H1 (cell line): ENCODE data around the gene TAAR8. TPM values are rescaled to one million over a fixed set of nuclear protein-coding genes. Genes with fewer than 3 reads are reported as not detected.

Experiments used
- CTCF ChIA-PET: fragments of 300-600 bp; sonication (Branson Sonifier 250); formaldehyde crosslinking; loops from one replicate; lab custom pipeline; 2021; ENCODE audit not compliant: partially characterized antibody; lab: Charles Lee
- POLR2A ChIA-PET: fragments of 300-600 bp; sonication (Branson Sonifier 250); formaldehyde crosslinking; loops from one replicate; lab custom pipeline; 2021; ENCODE audit warnings: inconsistent platforms; ENCODE audit not compliant: partially characterized antibody; lab: Charles Lee
- DNase-seq, 2 experiments: peaks; one replicate each; pipeline versions ENCODE4 v3.0.0 to v3.0.0-alpha.2; 2010 to 2022; ENCODE audit warnings: low spot score in 2 of 2, low read depth in 1 of 2, mixed read lengths in 1 of 2
- FAIRE-seq: peaks from 2 replicates; lab custom pipeline; 2011; peaks lifted over from hg19 to GRCh38; lab: Jason Lieb, UNC
- H2AFZ ChIP-seq: 2 replicates; pipeline ENCODE4 v1.8.1; 2012; ENCODE audit warnings: low read length, inconsistent platforms
- H2AK5ac ChIP-seq: 2 replicates; pipeline ENCODE4 v1.6.1; 2013; ENCODE audit warnings: low read depth, low read length
- H2BK120ac ChIP-seq: replicated peaks from 2 replicates; pipeline ENCODE3; 2013; ENCODE audit warnings: low read depth, low read length, inconsistent platforms
- H2BK12ac ChIP-seq: 2 replicates; pipeline ENCODE4 v1.6.1; 2013; ENCODE audit warnings: low read depth, low read length
- H2BK15ac ChIP-seq: 2 replicates; pipeline ENCODE4 v1.6.1; 2013; ENCODE audit warnings: low read length
- H2BK20ac ChIP-seq: 2 replicates; pipeline ENCODE4 v1.6.1; 2013; ENCODE audit warnings: low read length
- H2BK5ac ChIP-seq: 2 replicates; pipeline ENCODE4 v1.6.1; 2013; ENCODE audit warnings: low read depth, low read length
- H3K14ac ChIP-seq: 2 replicates; pipeline ENCODE4 v1.6.1; 2013; ENCODE audit warnings: inconsistent platforms; ENCODE audit not compliant: insufficient read length
- H3K18ac ChIP-seq: 2 replicates; pipeline ENCODE4 v1.6.1; 2013; ENCODE audit warnings: low read length; ENCODE audit errors: extremely low read depth
- H3K23ac ChIP-seq: 2 replicates; pipeline ENCODE4 v1.6.1; 2013; ENCODE audit warnings: inconsistent platforms; ENCODE audit not compliant: insufficient read length
- H3K23me2 ChIP-seq: 2 replicates; pipeline ENCODE4 v1.6.1; 2013; ENCODE audit warnings: low read depth, low read length
- H3K27ac ChIP-seq: 2 replicates; pipeline ENCODE4 v1.6.1; 2011; ENCODE audit warnings: low read depth, low read length, inconsistent platforms
- H3K27me3 ChIP-seq, 4 experiments: replicated peaks in 1 of 4; 1 replicate in 1 of 4; 2 replicates in 3 of 4; pipeline versions ENCODE4 v1.6.1 to v1.8.1; 2011 to 2013; ENCODE audit warnings: low read length in 3 of 4, mild to moderate bottlenecking in 3 of 4, inconsistent platforms in 2 of 4, mixed read lengths in 2 of 4, moderate library complexity in 1 of 4; ENCODE audit not compliant: control insufficient read depth in 3 of 4, insufficient read depth in 3 of 4; ENCODE audit errors: extremely low read depth in 1 of 4
- H3K36me3 ChIP-seq, 4 experiments: 2 replicates each; pipeline versions ENCODE4 v1.6.1 to v1.8.1; 2011 to 2013; ENCODE audit warnings: mild to moderate bottlenecking in 4 of 4, low read length in 3 of 4, moderate library complexity in 2 of 4, control low read depth in 1 of 4, inconsistent platforms in 1 of 4; ENCODE audit not compliant: insufficient read depth in 4 of 4, control insufficient read depth in 2 of 4
- H3K4ac ChIP-seq: replicated peaks from 2 replicates; pipeline ENCODE3; 2013; ENCODE audit warnings: low read length, low read depth, mixed read lengths, inconsistent platforms; ENCODE audit not compliant: insufficient read length
- H3K4me1 ChIP-seq, 4 experiments: replicated peaks in 1 of 4; 1 replicate in 1 of 4; 2 replicates in 3 of 4; pipeline versions ENCODE4 v1.6.1 to v1.8.1; 2011 to 2013; ENCODE audit warnings: low read length in 3 of 4, inconsistent platforms in 2 of 4, mixed read lengths in 1 of 4; ENCODE audit not compliant: insufficient read depth in 4 of 4, control insufficient read depth in 3 of 4
- H3K4me2 ChIP-seq, 2 experiments: 2 replicates each; pipeline versions ENCODE4 v1.6.1 to v1.8.1; 2011 to 2013; ENCODE audit warnings: low read depth in 2 of 2, low read length in 2 of 2, control low read depth in 1 of 2, inconsistent platforms in 1 of 2, mild to moderate bottlenecking in 1 of 2; ENCODE audit not compliant: insufficient read depth in 1 of 2
- H3K4me3 ChIP-seq, 4 experiments: fragments of 200-600, 300-600 bp in 1 of 4; sonication (generic), shearing (Covaris generic), sonication (Bioruptor Twin) in 1 of 4; 2 replicates each; pipeline versions ENCODE4 v1.5.1 to v1.8.1; 2011 to 2016; ENCODE audit warnings: low read length in 4 of 4, low read depth in 3 of 4, control low read depth in 2 of 4, inconsistent platforms in 2 of 4, mild to moderate bottlenecking in 2 of 4, mixed read lengths in 1 of 4, moderate library complexity in 1 of 4; ENCODE audit not compliant: insufficient read depth in 2 of 4; ENCODE audit errors: extremely low read depth in 1 of 4
- H3K56ac ChIP-seq: replicated peaks from 2 replicates; pipeline ENCODE3; 2013; ENCODE audit warnings: low read depth, mild to moderate bottlenecking, mixed read lengths, low read length, inconsistent platforms; ENCODE audit not compliant: insufficient read length
- H3K79me1 ChIP-seq: 2 replicates; pipeline ENCODE4 v1.6.1; 2013; ENCODE audit warnings: low read depth, low read length, control low read depth
- H3K79me2 ChIP-seq, 2 experiments: 2 replicates each; pipeline versions ENCODE4 v1.6.1 to v1.8.1; 2012 to 2013; ENCODE audit warnings: low read length in 2 of 2, mild to moderate bottlenecking in 2 of 2, inconsistent platforms in 1 of 2; ENCODE audit not compliant: insufficient read depth in 2 of 2, control insufficient read depth in 1 of 2
- H3K9ac ChIP-seq, 4 experiments: replicated peaks in 1 of 4; 1 replicate in 1 of 4; 2 replicates in 3 of 4; pipeline versions ENCODE4 v1.6.1 to v1.8.1; 2011 to 2013; ENCODE audit warnings: low read depth in 3 of 4, low read length in 3 of 4, control low read depth in 2 of 4, mild to moderate bottlenecking in 2 of 4, moderate library complexity in 2 of 4, inconsistent platforms in 1 of 4; ENCODE audit errors: extremely low read depth in 1 of 4
- H3K9me3 ChIP-seq, 2 experiments: 2 replicates each; pipeline versions ENCODE4 v1.6.1 to v1.8.1; 2012 to 2013; ENCODE audit warnings: mild to moderate bottlenecking in 2 of 2, moderate library complexity in 2 of 2, control low read depth in 1 of 2, inconsistent platforms in 1 of 2, low read depth in 1 of 2, low read length in 1 of 2, mixed read lengths in 1 of 2; ENCODE audit not compliant: insufficient read depth in 2 of 2
- H4K20me1 ChIP-seq, 2 experiments: replicated peaks in 1 of 2; 2 replicates each; pipeline versions ENCODE3 to v1.8.1; 2011 to 2013; ENCODE audit warnings: inconsistent platforms in 2 of 2, low read length in 2 of 2, mild to moderate bottlenecking in 1 of 2; ENCODE audit not compliant: insufficient read depth in 2 of 2, control insufficient read depth in 1 of 2
- H4K5ac ChIP-seq: 2 replicates; pipeline ENCODE4 v1.6.1; 2013; ENCODE audit warnings: low read length, low read depth, mixed read lengths, inconsistent platforms; ENCODE audit not compliant: insufficient read length
- H4K8ac ChIP-seq: 2 replicates; pipeline ENCODE4 v1.8.0; 2013; ENCODE audit warnings: mild to moderate bottlenecking, moderate library complexity, low read length, inconsistent platforms; ENCODE audit not compliant: insufficient read depth; ENCODE audit errors: extremely low read depth
- H4K91ac ChIP-seq: replicated peaks from 2 replicates; pipeline ENCODE3; 2013; ENCODE audit warnings: low read length, mixed read lengths, inconsistent platforms; ENCODE audit not compliant: insufficient read length
- BRCA1 ChIP-seq: IDR thresholded peaks from 2 replicates; pipeline ENCODE4 v1.6.1; 2012; ENCODE audit warnings: low read depth, low read length, improper control_type of control experiment
- CBX5 ChIP-seq: fragments of 300-800, 300-1000 bp; sonication (generic); IDR thresholded peaks from 2 replicates; pipeline ENCODE4 v1.7.1; 2016; ENCODE audit warnings: antibody characterized with exemption, low read length, low read depth
- EZH2 ChIP-seq: fragments of 200-600 bp; sonication (generic); IDR thresholded peaks from 2 replicates; pipeline ENCODE4 v1.7.1; 2012; ENCODE audit warnings: low read depth, mild to moderate bottlenecking, moderate library complexity, low read length, inconsistent platforms; ENCODE audit not compliant: severe bottlenecking
- GTF2F1 ChIP-seq: IDR thresholded peaks from 2 replicates; pipeline ENCODE4 v1.6.1; 2012; ENCODE audit warnings: low read depth, low read length, improper control_type of control experiment, borderline replicate concordance
- HDAC2 ChIP-seq, 2 experiments: fragments of 300-600 bp in 1 of 2; sonication (generic) in 1 of 2; IDR thresholded peaks; 2 replicates each; pipeline ENCODE4 v1.6.1; 2011 to 2012; ENCODE audit warnings: low read depth in 2 of 2, low read length in 2 of 2, mild to moderate bottlenecking in 2 of 2, moderate library complexity in 2 of 2, borderline replicate concordance in 1 of 2, inconsistent platforms in 1 of 2
- RBBP5 ChIP-seq: IDR thresholded peaks from 2 replicates; pipeline ENCODE4 v1.7.1; 2012; ENCODE audit warnings: low read depth, mild to moderate bottlenecking, inconsistent platforms, low read length, moderate library complexity, borderline replicate concordance
- RNF2 ChIP-seq: fragments of 200-900, 300-1000 bp; sonication (generic); IDR thresholded peaks from 2 replicates; pipeline ENCODE4 v1.7.1; 2016; ENCODE audit warnings: borderline replicate concordance, low read depth, mild to moderate bottlenecking, antibody characterized with exemption, low read length; ENCODE audit not compliant: poor library complexity, severe bottlenecking; ENCODE audit errors: missing control alignments
- SRF ChIP-seq: IDR thresholded peaks from 2 replicates; pipeline ENCODE4 v1.6.1; 2011; ENCODE audit warnings: mild to moderate bottlenecking, low read depth, low read length, moderate library complexity
- TEAD4 ChIP-seq: IDR thresholded peaks from 2 replicates; pipeline ENCODE4 v1.6.1; 2012; ENCODE audit warnings: low read depth, low read length, inconsistent platforms, mixed read lengths
- WGBS, 2 experiments: shearing (Covaris generic) in 1 of 2; methylation state at CpG; one replicate each; pipeline versions ENCODE4 v1.1.6 to v1.1.7; 2013 to 2015; ENCODE audit warnings: low lambda C conversion rate in 2 of 2, mixed read lengths in 2 of 2, inconsistent platforms in 1 of 2, low coverage in 1 of 2, missing lambda C conversion rate in 1 of 2; ENCODE audit not compliant: insufficient replicate concordance in 2 of 2, insufficient coverage in 1 of 2, insufficient read length in 1 of 2; ENCODE audit errors: extremely low coverage in 1 of 2, missing lambda C conversion rate in 1 of 2; 5-methylcytosine and 5-hydroxymethylcytosine counted together
- polyA plus RNA-seq, 7 experiments: library from polyadenylated mRNA; depleted of rRNA in 3 of 7; stranded (reverse) in 5 of 7; unstranded in 2 of 7; fragments of >200 nt in 5 of 7; fragments of 200-250 nt in 2 of 7; gene quantifications; 1 replicate in 5 of 7; 2 replicates in 1 of 7; 4 replicates in 1 of 7; pipeline versions ENCODE4 v1.2.1 to v1.2.3, GENCODE V29; 2011 to 2013; ENCODE audit warnings: missing spikeins in 2 of 7, mixed read lengths in 2 of 7
- total RNA-seq: library from RNA; stranded (reverse); fragmentation: NEBNext Ultra II Directional; extraction: Animal tissue kit (Norgen Biotek cat#: 25700); gene quantifications from 2 replicates; pipeline ENCODE4 v1.2.1, GENCODE V29; 2021

The TAAR8 gene
- total and polyA plus RNA-seq, 2 of the 8 experiments (the other 6 are each of a cell fraction or from before 2014, with no cell fraction given): not detected

- Histone ChIP-seq H3K36me3 (no peaks in the 10 kb centered on the region), H2BK120ac (no peak overlapping the region), H3K56ac (no peak overlapping the region), H4K91ac (no peak overlapping the region), H2BK20ac (no peak overlapping the region), H3K14ac (no peak overlapping the region), H3K9me3 (no peaks in the 10 kb centered on the region), H4K8ac (no peak overlapping the region), H2BK15ac (no peak overlapping the region), H3K23ac (no peak overlapping the region), H4K20me1 (no peaks in the 10 kb centered on the region), H3K79me2 (no peaks in the 10 kb centered on the region), H3K79me1 (no peaks in the 10 kb centered on the region), H3K27ac (no peak overlapping the region), H3K27me3 (no peaks in the 10 kb centered on the region), H3K9ac (no peak overlapping the region; a peak in 1 of 7 replicates), H2AFZ (no peak overlapping the region), H4K5ac (no peak overlapping the region), H3K4ac (no peak overlapping the region), H2BK5ac (no peak overlapping the region), H2AK5ac (no peak overlapping the region), H2BK12ac (no peak overlapping the region), H3K4me2 (no peak overlapping the region), H3K4me3 (no peak overlapping the region), H3K23me2 (no peaks in the 10 kb centered on the region), H3K4me1 (peaks cover 2 to 7% (median 5%) of the 10 kb centered on the region in 4 experiments; a peak in 5 of 7 replicates), H3K18ac (no peak overlapping the region)
- POLR2A ChIA-PET: no interaction called here
- DNase-seq (no peak), FAIRE-seq (peak; percentile 71)
- CTCF ChIA-PET: interaction anchor here (1.2 kb wide), 1 partner anchor 144 kb away, joined by 3 read pairs; no protein-coding TSS in a partner anchor
- 86% methylated on average over 4 of the region's 4 CpGs; no CpG with 5 or more reads in 1 of the 2 experiments for WGBS, 2 experiments
- TF ChIP-seq SRF: no peak
- TF ChIP-seq RNF2: no peak
- TF ChIP-seq EZH2: no peak
- 0 out of 2 replicates have a peak, but pooled peaks have one; percentile 36 for TF ChIP-seq TEAD4
- TF ChIP-seq HDAC2 (IDR thresholded peaks at IDR 0.05; ENCODE audit: borderline replicate concordance in 1 of 2, low read depth in 2 of 2, low read length in 2 of 2): 0 out of 4 replicates have a peak, but pooled peaks of 1 of the 2 experiments have one; percentile 29
- no peak for TF ChIP-seq BRCA1
- TF ChIP-seq CBX5: no peak
- TF ChIP-seq GTF2F1: no peak
- TF ChIP-seq RBBP5: no peak
Observed at GRCh38 chr6:132548746-132549463, 3.6 kb upstream of the TAAR8 start.
